ENCODE results near the gene STK32A.

DNA sequence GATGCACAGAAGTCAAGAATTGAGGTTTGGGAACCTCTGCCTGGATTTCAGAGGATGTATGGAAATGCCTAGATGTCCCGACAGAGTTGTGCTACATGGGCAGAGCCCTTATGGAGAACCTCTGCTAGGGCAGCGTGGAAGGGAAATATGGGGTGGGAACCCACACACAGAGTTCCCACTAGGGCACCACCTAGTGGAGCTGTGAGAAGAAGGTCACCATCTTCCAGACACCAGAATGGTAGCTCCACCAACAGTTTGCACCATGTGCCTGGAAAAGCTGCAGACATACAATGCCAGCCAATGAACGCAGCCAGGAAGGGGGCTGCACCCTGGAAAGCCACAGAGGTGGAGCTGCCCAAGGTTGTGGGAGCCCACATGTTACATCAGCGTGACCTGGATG, 104.5 kb downstream of the STK32A start:
- TF ChIP-seq MAZ (IDR thresholded peaks at IDR 0.05; ENCODE audit: borderline replicate concordance, low read depth, low read length) (no peak), EP300 (IDR thresholded peaks at IDR 0.05) (no peak), FOSL2 (IDR thresholded peaks at IDR 0.05) (no peak), FOSL2 (CRISPR knock-in tag; IDR thresholded peaks at IDR 0.05) (no peak), JUN (IDR thresholded peaks at IDR 0.05) (no peak), RAD21 (conservative IDR thresholded peaks at IDR 0.05 in 1 of 2, IDR thresholded peaks at IDR 0.05 in 1 of 2) (no peak), HEYL (CRISPR knock-in tag; IDR thresholded peaks at IDR 0.05) (no peak), JUNB (IDR thresholded peaks at IDR 0.05) (no peak), PHF8 (IDR thresholded peaks at IDR 0.05; ENCODE audit: borderline replicate concordance, low read depth) (no peak), POLR2A (IDR thresholded peaks at IDR 0.05; ENCODE audit: low read length) (no peak)
- TF ChIP-seq, protein P1, sequence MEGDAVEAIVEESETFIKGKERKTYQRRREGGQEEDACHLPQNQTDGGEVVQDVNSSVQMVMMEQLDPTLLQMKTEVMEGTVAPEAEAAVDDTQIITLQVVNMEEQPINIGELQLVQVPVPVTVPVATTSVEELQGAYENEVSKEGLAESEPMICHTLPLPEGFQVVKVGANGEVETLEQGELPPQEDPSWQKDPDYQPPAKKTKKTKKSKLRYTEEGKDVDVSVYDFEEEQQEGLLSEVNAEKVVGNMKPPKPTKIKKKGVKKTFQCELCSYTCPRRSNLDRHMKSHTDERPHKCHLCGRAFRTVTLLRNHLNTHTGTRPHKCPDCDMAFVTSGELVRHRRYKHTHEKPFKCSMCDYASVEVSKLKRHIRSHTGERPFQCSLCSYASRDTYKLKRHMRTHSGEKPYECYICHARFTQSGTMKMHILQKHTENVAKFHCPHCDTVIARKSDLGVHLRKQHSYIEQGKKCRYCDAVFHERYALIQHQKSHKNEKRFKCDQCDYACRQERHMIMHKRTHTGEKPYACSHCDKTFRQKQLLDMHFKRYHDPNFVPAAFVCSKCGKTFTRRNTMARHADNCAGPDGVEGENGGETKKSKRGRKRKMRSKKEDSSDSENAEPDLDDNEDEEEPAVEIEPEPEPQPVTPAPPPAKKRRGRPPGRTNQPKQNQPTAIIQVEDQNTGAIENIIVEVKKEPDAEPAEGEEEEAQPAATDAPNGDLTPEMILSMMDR (IDR thresholded peaks at IDR 0.05), result no peak
- TF ChIP-seq, protein P2, sequence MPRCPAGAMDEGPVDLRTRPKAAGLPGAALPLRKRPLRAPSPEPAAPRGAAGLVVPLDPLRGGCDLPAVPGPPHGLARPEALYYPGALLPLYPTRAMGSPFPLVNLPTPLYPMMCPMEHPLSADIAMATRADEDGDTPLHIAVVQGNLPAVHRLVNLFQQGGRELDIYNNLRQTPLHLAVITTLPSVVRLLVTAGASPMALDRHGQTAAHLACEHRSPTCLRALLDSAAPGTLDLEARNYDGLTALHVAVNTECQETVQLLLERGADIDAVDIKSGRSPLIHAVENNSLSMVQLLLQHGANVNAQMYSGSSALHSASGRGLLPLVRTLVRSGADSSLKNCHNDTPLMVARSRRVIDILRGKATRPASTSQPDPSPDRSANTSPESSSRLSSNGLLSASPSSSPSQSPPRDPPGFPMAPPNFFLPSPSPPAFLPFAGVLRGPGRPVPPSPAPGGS (IDR thresholded peaks at IDR 0.05), result no peak
- TF ChIP-seq, protein P3, sequence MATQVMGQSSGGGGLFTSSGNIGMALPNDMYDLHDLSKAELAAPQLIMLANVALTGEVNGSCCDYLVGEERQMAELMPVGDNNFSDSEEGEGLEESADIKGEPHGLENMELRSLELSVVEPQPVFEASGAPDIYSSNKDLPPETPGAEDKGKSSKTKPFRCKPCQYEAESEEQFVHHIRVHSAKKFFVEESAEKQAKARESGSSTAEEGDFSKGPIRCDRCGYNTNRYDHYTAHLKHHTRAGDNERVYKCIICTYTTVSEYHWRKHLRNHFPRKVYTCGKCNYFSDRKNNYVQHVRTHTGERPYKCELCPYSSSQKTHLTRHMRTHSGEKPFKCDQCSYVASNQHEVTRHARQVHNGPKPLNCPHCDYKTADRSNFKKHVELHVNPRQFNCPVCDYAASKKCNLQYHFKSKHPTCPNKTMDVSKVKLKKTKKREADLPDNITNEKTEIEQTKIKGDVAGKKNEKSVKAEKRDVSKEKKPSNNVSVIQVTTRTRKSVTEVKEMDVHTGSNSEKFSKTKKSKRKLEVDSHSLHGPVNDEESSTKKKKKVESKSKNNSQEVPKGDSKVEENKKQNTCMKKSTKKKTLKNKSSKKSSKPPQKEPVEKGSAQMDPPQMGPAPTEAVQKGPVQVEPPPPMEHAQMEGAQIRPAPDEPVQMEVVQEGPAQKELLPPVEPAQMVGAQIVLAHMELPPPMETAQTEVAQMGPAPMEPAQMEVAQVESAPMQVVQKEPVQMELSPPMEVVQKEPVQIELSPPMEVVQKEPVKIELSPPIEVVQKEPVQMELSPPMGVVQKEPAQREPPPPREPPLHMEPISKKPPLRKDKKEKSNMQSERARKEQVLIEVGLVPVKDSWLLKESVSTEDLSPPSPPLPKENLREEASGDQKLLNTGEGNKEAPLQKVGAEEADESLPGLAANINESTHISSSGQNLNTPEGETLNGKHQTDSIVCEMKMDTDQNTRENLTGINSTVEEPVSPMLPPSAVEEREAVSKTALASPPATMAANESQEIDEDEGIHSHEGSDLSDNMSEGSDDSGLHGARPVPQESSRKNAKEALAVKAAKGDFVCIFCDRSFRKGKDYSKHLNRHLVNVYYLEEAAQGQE (IDR thresholded peaks at IDR 0.05), result no peak
- TF ChIP-seq, protein P4, sequence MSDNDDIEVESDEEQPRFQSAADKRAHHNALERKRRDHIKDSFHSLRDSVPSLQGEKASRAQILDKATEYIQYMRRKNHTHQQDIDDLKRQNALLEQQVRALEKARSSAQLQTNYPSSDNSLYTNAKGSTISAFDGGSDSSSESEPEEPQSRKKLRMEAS (IDR thresholded peaks at IDR 0.05), result no peak

Measured in A549 (cell line).